ENCODE data around the gene TNFRSF25.
"Not testable (repeated sequence)": the region's sequence is repeated elsewhere in the genome, so short reads cannot be mapped to it uniquely, and the experiment has no call there.

Gene TNFRSF25

GRCh38 chr1:6496365-6496721, 30.4 kb upstream of the TNFRSF25 start:
- Mint-ChIP-seq H3K9me3 (no peaks in the 10 kb centered on the region), H3K27me3 (peaks cover 27% of the 10 kb centered on the region), H3K4me3 (peak overlapping the region; percentile 42), H3K4me1 (ENCODE audit: low read depth) (peaks cover 24% of the 10 kb centered on the region), H3K27ac (no peak overlapping the region), H3K36me3 (ENCODE audit: low read depth) (no peaks in the 10 kb centered on the region)
- no peak for DNase-seq

GRCh38 chr1:6495540-6496364, 29.8 kb upstream of the TNFRSF25 start:
- Mint-ChIP-seq H3K27ac (no peak overlapping the region), H3K27me3 (peaks cover 25% of the 10 kb centered on the region), H3K36me3 (ENCODE audit: low read depth) (no peaks in the 10 kb centered on the region), H3K4me1 (ENCODE audit: low read depth) (peaks cover 27% of the 10 kb centered on the region), H3K4me3 (no peak overlapping the region), H3K9me3 (no peaks in the 10 kb centered on the region)
- no peak for DNase-seq

DNA sequence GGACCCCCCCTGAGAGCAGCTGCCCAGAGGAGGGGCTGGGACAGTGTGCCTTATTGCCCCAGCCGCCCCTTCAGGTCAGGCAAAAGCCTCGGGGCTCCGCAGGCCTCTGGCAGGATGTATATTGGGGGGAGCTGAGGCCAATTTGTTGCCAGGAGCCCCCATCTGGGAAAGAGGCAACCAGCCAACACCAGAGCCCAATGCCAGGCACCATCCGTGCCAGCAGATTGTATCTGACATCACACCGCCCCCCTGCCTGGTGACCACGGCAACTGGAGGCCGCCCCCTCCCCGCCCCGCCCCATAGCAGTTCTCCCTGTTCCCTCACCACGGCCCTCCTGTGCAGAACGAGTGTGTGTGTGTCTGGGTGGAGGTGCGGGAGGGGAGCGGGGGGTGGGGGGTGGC, 29.1 kb upstream of the TNFRSF25 start:
- peaks cover 27% of the 10 kb centered on the region for H3K4me1 Mint-ChIP-seq (ENCODE audit: low read depth)
- no peaks in the 10 kb centered on the region for H3K36me3 Mint-ChIP-seq (ENCODE audit: low read depth)
- no peak overlapping the region for H3K4me3 Mint-ChIP-seq
- H3K27me3 Mint-ChIP-seq: peaks cover 25% of the 10 kb centered on the region
- no peaks in the 10 kb centered on the region for H3K9me3 Mint-ChIP-seq
- no peak overlapping the region for H3K27ac Mint-ChIP-seq
- no peak for DNase-seq

DNA sequence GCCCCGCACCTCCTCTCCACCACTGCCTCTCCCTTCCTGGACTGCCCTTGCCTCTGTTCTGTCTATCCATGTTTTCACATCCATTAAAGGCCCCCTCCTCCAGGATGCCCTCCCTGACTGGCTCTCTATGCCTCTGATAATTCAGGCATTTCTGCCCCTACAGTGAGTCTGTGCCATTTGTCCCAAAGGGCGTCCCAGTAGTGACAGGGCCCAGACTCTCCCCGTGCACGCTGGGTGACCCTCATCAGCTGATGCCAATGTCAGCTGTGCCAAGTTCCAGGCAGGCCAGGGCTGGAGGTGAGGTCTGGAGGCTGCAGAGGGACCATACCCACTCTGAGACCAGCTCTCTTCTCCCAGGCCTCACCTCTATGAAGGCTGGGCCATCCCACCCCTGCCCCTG, 28.7 kb upstream of the TNFRSF25 start:
- Mint-ChIP-seq H3K9me3 (no peaks in the 10 kb centered on the region), H3K4me1 (ENCODE audit: low read depth) (peaks cover 27% of the 10 kb centered on the region), H3K27me3 (peaks cover 25% of the 10 kb centered on the region), H3K4me3 (no peak overlapping the region), H3K27ac (no peak overlapping the region), H3K36me3 (ENCODE audit: low read depth) (no peaks in the 10 kb centered on the region)
- no peak for DNase-seq

DNA sequence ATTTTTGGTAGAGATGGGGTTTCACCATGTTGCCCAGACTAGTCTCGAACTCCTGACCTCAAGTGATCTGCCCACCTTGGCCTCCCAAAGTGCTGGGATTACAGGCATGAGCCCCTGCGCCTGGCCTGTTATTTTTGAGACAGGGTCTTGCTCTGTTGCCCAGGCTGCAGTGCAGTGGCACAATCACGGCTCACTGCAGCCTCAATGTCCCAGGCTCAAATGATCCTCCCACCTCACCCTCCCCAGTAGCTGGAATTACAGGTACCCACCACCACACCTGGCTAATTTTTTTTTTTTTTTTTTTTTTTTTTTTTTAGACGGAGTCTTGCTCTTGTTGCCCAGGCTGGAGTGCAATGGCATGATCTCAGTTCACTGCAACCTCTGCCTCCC, 27.9 kb upstream of the TNFRSF25 start:
- DNase-seq; H3K4me3 Mint-ChIP-seq; H3K9me3 Mint-ChIP-seq; H3K27ac Mint-ChIP-seq; H3K36me3 Mint-ChIP-seq (ENCODE audit: low read depth): not testable (repeated sequence)
- Mint-ChIP-seq H3K27me3 (peaks cover 22% of the 10 kb centered on the region), H3K4me1 (ENCODE audit: low read depth) (peaks cover 27% of the 10 kb centered on the region)

DNA sequence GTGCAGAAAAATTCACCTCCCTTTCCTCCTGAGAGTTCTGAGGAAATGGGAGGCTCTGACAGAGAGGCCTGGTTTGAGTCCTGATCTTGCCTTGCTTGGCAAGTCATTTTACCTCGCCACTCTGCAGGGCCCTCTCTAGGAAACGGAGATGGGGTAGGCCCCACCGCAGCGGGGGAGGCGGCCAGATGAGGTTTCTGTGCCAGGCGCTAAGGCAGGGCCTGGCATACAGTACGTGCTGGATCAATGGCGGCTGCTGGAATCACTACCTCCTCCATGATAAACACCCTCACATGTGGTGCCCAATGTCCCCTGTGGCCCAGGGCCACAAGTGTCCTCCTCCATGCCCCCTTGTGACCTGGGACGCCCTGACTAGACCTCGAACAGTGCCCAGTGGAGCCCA, 26.0 kb upstream of the TNFRSF25 start:
- no peaks in the 10 kb centered on the region for H3K36me3 Mint-ChIP-seq (ENCODE audit: low read depth)
- peaks cover 19% of the 10 kb centered on the region for H3K4me1 Mint-ChIP-seq (ENCODE audit: low read depth)
- H3K9me3 Mint-ChIP-seq: no peaks in the 10 kb centered on the region
- no peak for DNase-seq
- H3K27me3 Mint-ChIP-seq: peaks cover 21% of the 10 kb centered on the region
- H3K27ac Mint-ChIP-seq: peak overlapping the region; percentile 67
- H3K4me3 Mint-ChIP-seq: peak overlapping the region; percentile 79

- Mint-ChIP-seq H3K4me1 (ENCODE audit: low read depth) (peaks cover 20% of the 10 kb centered on the region), H3K36me3 (ENCODE audit: low read depth) (no peaks in the 10 kb centered on the region), H3K27ac (peak within 1 kb of the TSS; percentile 75), H3K4me3 (peak within 1 kb of the TSS; percentile 79), H3K27me3 (peaks cover 23% of the 10 kb centered on the region), H3K9me3 (no peaks in the 10 kb centered on the region)
- DNase-seq: no peak
Measured at GRCh38 chr1:6491480-6491962, 25.5 kb upstream of the TNFRSF25 start, which contains the start of gene PLEKHG5. PLEKHG5 (minus strand) TSS chr1:6491667; CDS start chr1:6477571, 14,096 bp downstream.

- peaks cover 23% of the 10 kb centered on the region for H3K27me3 Mint-ChIP-seq
- H3K36me3 Mint-ChIP-seq (ENCODE audit: low read depth): no peaks in the 10 kb centered on the region
- H3K9me3 Mint-ChIP-seq: no peaks in the 10 kb centered on the region
- DNase-seq: no peak
- peak overlapping the region; percentile 79 for H3K4me3 Mint-ChIP-seq
- peaks cover 24% of the 10 kb centered on the region for H3K4me1 Mint-ChIP-seq (ENCODE audit: low read depth)
- peak overlapping the region; percentile 67 for H3K27ac Mint-ChIP-seq
Measured at GRCh38 chr1:6491081-6491449, 25.1 kb upstream of the TNFRSF25 start.

- peak; percentile 76 for DNase-seq
- H3K4me1 Mint-ChIP-seq (ENCODE audit: low read depth): peaks cover 20% of the 10 kb centered on the region
- H3K27me3 Mint-ChIP-seq: peaks cover 22% of the 10 kb centered on the region
- peak overlapping the region; percentile 79 for H3K4me3 Mint-ChIP-seq
- no peaks in the 10 kb centered on the region for H3K9me3 Mint-ChIP-seq
- H3K27ac Mint-ChIP-seq: peak overlapping the region; percentile 75
- H3K36me3 Mint-ChIP-seq (ENCODE audit: low read depth): no peaks in the 10 kb centered on the region
Measured at GRCh38 chr1:6490181-6491080, 24.5 kb upstream of the TNFRSF25 start.

DNA sequence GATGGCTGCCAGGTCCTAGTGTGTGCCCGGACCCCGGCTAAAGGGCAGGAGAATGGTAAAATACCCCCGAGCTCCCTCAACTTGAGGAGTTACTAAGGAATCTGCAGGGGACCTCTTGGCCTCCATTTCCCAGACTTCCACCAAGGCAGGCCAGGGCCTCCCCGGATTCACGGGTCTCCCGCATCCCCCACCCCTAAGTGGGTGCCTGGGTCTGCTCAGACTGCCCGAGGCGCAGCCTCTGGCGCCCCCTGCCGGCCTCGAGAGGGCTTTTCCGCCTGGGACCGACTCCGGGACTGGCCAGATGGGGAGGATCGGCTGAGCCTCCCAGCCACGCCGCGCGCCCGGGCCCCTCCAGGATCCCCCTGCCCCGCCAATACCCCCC, 23.8 kb upstream of the TNFRSF25 start:
- peaks cover 23% of the 10 kb centered on the region for H3K27me3 Mint-ChIP-seq

DNA sequence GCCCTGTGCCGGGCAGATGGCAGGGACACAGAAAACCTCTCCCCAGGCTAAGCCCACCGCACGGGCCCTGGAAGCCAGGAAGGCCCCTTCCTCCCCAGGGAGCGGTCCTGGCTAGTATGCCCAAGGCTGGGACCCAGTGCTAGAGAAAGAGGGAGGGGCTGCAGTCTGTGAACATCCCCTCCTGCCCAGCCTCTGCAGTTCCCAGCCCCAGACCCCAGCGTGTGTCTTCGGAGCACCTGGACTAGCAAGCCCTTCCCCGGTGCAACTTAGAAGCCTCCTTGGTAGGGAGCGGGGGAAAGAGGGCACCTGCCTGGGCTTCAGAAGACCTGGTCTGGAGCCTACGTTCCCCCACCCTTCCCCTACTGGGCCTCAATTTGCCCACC, 23.4 kb upstream of the TNFRSF25 start:
- Mint-ChIP-seq H3K27ac (no peak overlapping the region), H3K27me3 (peaks cover 27% of the 10 kb centered on the region), H3K4me1 (ENCODE audit: low read depth) (peaks cover 20% of the 10 kb centered on the region), H3K4me3 (peak overlapping the region; percentile 79), H3K9me3 (no peaks in the 10 kb centered on the region), H3K36me3 (ENCODE audit: low read depth) (no peaks in the 10 kb centered on the region)
- DNase-seq: no peak

More for the DNA sequence above, 23.8 kb upstream of the TNFRSF25 start:
- H3K4me3 Mint-ChIP-seq: peak overlapping the region; percentile 79
- peak overlapping the region; percentile 75 for H3K27ac Mint-ChIP-seq
- H3K4me1 Mint-ChIP-seq (ENCODE audit: low read depth): peaks cover 20% of the 10 kb centered on the region
- H3K9me3 Mint-ChIP-seq: no peaks in the 10 kb centered on the region
- DNase-seq: peak; percentile 85
- H3K36me3 Mint-ChIP-seq (ENCODE audit: low read depth): no peaks in the 10 kb centered on the region

GRCh38 chr1:6488602-6489382, 22.8 kb upstream of the TNFRSF25 start:
- Mint-ChIP-seq H3K9me3 (no peaks in the 10 kb centered on the region), H3K36me3 (ENCODE audit: low read depth) (no peaks in the 10 kb centered on the region), H3K27ac (no peak overlapping the region), H3K27me3 (peaks cover 33% of the 10 kb centered on the region), H3K4me1 (ENCODE audit: low read depth) (peaks cover 20% of the 10 kb centered on the region), H3K4me3 (no peak overlapping the region)
- DNase-seq: no peak

DNA sequence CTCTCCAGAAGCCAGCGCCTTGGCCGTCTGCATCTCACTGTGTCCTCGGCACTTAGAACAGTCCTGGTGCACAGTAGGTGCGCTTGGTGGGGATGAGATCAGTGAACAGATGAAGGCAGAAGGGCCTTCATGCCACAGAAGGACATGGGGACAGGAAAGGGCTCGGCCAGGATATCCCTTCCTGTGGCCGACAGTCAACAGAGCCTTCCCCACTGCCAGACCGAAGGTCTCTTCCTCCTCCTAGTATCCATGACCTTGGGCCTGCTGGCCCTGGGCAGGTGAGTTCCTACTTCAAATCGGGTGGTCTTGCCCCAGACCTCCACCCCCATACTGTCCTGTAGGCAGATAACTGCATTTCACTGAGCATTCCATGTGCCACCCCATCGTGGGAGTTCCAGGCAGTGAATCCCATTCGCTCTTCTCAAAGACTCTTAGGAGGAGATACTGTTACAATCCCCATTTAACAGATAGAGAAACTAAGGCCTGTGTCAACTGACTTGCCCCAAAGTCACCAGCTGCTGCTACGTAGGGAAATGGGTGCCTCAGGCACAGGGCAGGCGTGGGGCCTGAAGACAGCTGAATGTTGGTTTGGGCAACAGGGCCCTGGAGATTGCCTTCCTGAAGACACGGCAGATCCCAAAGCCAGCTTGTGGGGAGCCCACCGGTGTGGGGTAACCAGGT, 22.0 kb upstream of the TNFRSF25 start:
- no peak overlapping the region for H3K27ac Mint-ChIP-seq
- H3K9me3 Mint-ChIP-seq: no peaks in the 10 kb centered on the region
- H3K4me3 Mint-ChIP-seq: no peak overlapping the region

More for the DNA sequence above, 22.0 kb upstream of the TNFRSF25 start:
- DNase-seq: no peak
- Mint-ChIP-seq H3K4me1 (ENCODE audit: low read depth) (peaks cover 17% of the 10 kb centered on the region), H3K36me3 (ENCODE audit: low read depth) (no peaks in the 10 kb centered on the region), H3K27me3 (peaks cover 39% of the 10 kb centered on the region)

Measured in activated T-cell treated with anti-CD3 and anti-CD28 coated beads, Interleukin-2, amount 50 U/mL, for 24 hours (primary cell).